ENCODE measurements around the gene NDRG3.
"Not testable (repeated sequence)": the region's sequence is repeated elsewhere in the genome, so short reads cannot be mapped to it uniquely, and the experiment has no call there.

The NDRG3 gene

GRCh38 chr20:36760647-36761046 is 14.8 kb upstream of the NDRG3 start:
- no peak for DNase-seq (ENCODE audit: low read depth)

GRCh38 chr20:36758276-36758675 is 12.4 kb upstream of the NDRG3 start:
- no peak for DNase-seq (ENCODE audit: low read depth)

GRCh38 chr20:36756496-36756895 is 10.6 kb upstream of the NDRG3 start:
- no peak for DNase-seq (ENCODE audit: low read depth)

- peak; percentile 3 for DNase-seq (ENCODE audit: low read depth)
These were observed 8.8 kb upstream of the NDRG3 start for GRCh38 chr20:36754656-36755222.

GRCh38 chr20:36752582-36752981 is 6.7 kb upstream of the NDRG3 start:
- DNase-seq (ENCODE audit: low read depth): no peak

GRCh38 chr20:36745234-36745926 is 510 bp downstream of the NDRG3 start:
- DNase-seq (ENCODE audit: low read depth): no peak

- no peak for DNase-seq (ENCODE audit: low read depth)
These were observed 1.1 kb downstream of the NDRG3 start for GRCh38 chr20:36744764-36745191.

- DNase-seq (ENCODE audit: low read depth): no peak
These were observed 1.6 kb downstream of the NDRG3 start for GRCh38 chr20:36744243-36744642.

GRCh38 chr20:36742558-36742957 is 3.3 kb downstream of the NDRG3 start:
- no peak for DNase-seq (ENCODE audit: low read depth)

- DNase-seq (ENCODE audit: low read depth): no peak
These were observed 4.8 kb downstream of the NDRG3 start for GRCh38 chr20:36741072-36741471.

- no peak for DNase-seq (ENCODE audit: low read depth)
These were observed 8.7 kb downstream of the NDRG3 start for GRCh38 chr20:36737183-36737499.

GRCh38 chr20:36736451-36737182 is 9.3 kb downstream of the NDRG3 start:
- DNase-seq (ENCODE audit: low read depth): no peak

- no peak for DNase-seq (ENCODE audit: low read depth)
These were observed 13.4 kb downstream of the NDRG3 start for GRCh38 chr20:36732456-36732855.

- DNase-seq (ENCODE audit: low read depth): no peak
These were observed 16.9 kb downstream of the NDRG3 start for GRCh38 chr20:36728986-36729385.

GRCh38 chr20:36726168-36726567 is 19.7 kb downstream of the NDRG3 start:
- no peak for DNase-seq (ENCODE audit: low read depth)

GRCh38 chr20:36720510-36720909 is 25.4 kb downstream of the NDRG3 start:
- DNase-seq (ENCODE audit: low read depth): no peak

- DNase-seq (ENCODE audit: low read depth): no peak
These were observed 28.2 kb downstream of the NDRG3 start for GRCh38 chr20:36717657-36718056.

- DNase-seq (ENCODE audit: low read depth): no peak
These were observed 28.9 kb downstream of the NDRG3 start for GRCh38 chr20:36717021-36717420.

- no peak for DNase-seq (ENCODE audit: low read depth)
These were observed 33.1 kb downstream of the NDRG3 start for GRCh38 chr20:36712775-36713174.

- DNase-seq (ENCODE audit: low read depth): no peak
These were observed 36.8 kb downstream of the NDRG3 start for GRCh38 chr20:36709126-36709525.

- DNase-seq (ENCODE audit: low read depth): no peak
These were observed 42.4 kb downstream of the NDRG3 start for GRCh38 chr20:36703530-36703929.

GRCh38 chr20:36700438-36700837 is 45.5 kb downstream of the NDRG3 start:
- no peak for DNase-seq (ENCODE audit: low read depth)

- not testable (repeated sequence) for DNase-seq (ENCODE audit: low read depth)
These were observed 50.4 kb downstream of the NDRG3 start for GRCh38 chr20:36695467-36695866.

GRCh38 chr20:36688630-36689029 is 57.3 kb downstream of the NDRG3 start:
- no peak for DNase-seq (ENCODE audit: low read depth)

Measured in activated T-helper 1 cell treated with Interleukin-2 at 50 U/mL for 16 hours (primary cell).